Measurements from ENCODE around the gene TBCD.

The TBCD gene

DNA sequence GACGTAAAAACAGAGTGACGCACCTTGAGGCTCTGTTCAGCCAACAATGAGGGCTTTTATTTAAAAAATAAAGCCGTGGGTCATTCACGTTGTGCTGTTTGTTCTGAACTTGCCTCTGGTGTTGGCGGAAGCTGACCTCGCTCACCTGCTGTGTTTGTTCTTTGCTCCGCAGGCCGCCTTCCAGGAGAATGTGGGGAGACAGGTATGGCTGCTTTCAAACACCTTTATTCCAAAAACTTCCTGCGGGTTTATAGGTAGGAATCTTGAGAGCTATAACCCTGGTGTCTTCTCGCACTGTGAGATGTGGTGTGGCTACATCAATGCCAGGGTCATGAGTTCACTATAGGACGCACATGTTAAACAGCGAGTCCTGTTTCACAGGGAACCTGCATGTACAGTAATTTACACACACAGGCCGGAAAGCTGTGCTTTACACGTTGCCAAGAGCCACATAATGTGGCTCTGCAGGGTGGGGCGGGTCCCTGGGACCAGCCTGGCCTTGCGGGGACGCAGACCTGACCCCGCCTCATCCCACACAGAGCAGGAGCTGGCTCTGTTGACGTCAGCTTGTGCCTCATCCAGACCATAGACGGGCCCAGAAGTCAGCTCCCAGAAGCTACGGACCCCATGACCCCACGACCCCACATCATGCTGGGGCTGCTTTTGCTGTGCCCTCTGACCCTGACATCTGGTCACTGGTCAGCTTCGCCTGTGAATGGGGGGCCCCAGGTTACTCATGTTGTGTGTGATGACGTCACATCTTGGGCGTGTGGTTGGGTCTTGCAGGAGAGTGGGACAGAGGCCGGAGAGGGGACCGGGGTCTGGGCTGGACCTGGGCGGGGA is 137.9 kb downstream of the TBCD start:
- DNase-seq (ENCODE audit: extremely low read depth, low read depth): no peak
- TF ChIP-seq, protein P1, sequence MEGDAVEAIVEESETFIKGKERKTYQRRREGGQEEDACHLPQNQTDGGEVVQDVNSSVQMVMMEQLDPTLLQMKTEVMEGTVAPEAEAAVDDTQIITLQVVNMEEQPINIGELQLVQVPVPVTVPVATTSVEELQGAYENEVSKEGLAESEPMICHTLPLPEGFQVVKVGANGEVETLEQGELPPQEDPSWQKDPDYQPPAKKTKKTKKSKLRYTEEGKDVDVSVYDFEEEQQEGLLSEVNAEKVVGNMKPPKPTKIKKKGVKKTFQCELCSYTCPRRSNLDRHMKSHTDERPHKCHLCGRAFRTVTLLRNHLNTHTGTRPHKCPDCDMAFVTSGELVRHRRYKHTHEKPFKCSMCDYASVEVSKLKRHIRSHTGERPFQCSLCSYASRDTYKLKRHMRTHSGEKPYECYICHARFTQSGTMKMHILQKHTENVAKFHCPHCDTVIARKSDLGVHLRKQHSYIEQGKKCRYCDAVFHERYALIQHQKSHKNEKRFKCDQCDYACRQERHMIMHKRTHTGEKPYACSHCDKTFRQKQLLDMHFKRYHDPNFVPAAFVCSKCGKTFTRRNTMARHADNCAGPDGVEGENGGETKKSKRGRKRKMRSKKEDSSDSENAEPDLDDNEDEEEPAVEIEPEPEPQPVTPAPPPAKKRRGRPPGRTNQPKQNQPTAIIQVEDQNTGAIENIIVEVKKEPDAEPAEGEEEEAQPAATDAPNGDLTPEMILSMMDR (IDR thresholded peaks at IDR 0.05; ENCODE audit: low read depth, low read length): no peak

DNA sequence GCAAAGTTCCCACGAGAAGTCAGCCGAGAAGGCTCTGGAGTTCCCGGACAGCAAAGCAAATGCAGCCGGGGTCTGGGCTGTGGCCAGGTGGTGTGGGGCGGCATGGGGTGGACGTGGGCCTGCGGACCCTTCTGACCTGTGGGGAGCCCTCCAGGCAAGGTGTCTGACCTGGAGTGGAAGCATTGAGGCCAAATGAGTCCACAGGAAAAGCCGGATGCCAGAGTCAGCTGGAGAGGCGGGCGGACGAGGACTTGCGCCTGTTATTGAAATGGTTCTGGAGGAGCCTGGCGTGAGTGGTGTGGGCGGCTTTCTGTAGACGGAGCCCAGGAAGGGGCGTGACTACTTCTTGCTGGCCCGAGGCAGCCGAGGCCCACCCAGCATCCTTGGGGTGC is 138.5 kb downstream of the TBCD start:
- no peak for DNase-seq (ENCODE audit: extremely low read depth, low read depth)
- TF ChIP-seq, protein P1 (IDR thresholded peaks at IDR 0.05; ENCODE audit: low read depth, low read length): no peak

DNA sequence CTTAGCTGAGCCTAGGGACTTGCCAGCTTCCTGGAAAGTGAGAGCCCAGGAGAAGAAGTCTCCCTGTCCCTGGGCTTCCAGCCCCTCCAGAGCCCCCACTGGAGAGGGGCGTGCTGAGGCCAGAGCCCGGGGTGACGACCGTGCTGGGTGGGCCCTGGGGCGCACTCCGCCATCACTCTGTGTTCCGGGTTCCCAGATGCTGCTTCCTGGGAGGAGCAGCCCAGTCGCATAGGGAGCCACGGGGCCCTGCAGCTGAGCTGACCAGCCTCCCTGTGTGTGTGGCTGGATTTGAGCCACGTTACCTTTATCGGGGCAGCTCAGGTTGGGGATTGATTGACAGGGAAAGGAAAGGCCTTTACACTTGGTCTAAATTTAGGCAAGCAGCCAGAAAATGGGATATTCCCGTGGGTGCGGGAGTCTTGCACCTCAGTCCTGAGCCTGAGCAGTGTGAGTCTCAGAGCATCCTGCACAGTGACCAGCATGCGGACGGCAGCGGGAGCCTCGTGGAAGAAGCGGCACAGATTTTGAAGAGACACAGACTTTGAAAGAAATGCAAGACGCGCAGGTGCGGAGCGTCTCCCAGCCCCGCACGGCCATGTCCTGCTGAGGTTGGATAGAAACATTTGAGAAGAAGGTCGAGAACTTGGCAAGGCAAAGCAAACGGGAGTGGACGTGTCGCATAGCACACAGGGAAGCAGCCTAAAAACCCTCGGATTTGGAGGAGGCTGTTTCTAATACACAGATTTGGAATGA is 139.2 kb downstream of the TBCD start:
- TF ChIP-seq, protein P1 (IDR thresholded peaks at IDR 0.05; ENCODE audit: low read depth, low read length): no peak
- DNase-seq (ENCODE audit: extremely low read depth, low read depth): no peak

- DNase-seq (ENCODE audit: extremely low read depth, low read depth): no peak
- TF ChIP-seq, protein P1 (IDR thresholded peaks at IDR 0.05; ENCODE audit: low read depth, low read length): no peak
Measured at GRCh38 chr17:82891911-82892310, 140.0 kb downstream of the TBCD start.

- TF ChIP-seq, protein P1 (IDR thresholded peaks at IDR 0.05; ENCODE audit: low read depth, low read length): no peak
Measured at GRCh38 chr17:82892899-82893565, 141.2 kb downstream of the TBCD start.

DNA sequence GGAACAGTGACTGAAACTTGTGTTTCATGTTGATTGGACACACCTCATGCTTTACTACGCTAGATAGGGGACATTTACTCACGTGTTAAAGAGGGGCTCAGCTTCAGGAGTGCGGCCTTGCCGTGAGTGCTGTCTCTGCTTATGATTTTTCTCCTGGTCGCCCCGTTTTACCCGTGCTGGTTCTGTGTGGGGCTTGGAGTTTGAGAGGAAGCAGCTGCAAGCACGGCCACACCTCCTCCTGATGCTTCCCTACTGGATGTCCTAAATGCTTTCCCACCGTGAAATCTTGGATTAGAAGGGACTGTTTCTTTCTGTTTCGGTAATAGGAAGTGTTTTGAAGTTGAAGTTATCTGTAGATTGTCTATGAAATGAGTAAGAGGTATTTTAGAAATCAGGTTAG is 141.9 kb downstream of the TBCD start:
- TF ChIP-seq, protein P1 (IDR thresholded peaks at IDR 0.05; ENCODE audit: low read depth, low read length): no peak
- no peak for DNase-seq (ENCODE audit: extremely low read depth, low read depth)

More at GRCh38 chr17:82892899-82893565, 141.2 kb downstream of the TBCD start:
- DNase-seq (ENCODE audit: extremely low read depth, low read depth): no peak

Measured in AG09319 (cell line).